ENCODE results near the gene LGALS4.
"Not testable (repeated sequence)": the region's sequence is repeated elsewhere in the genome, so short reads cannot be mapped to it uniquely, and the experiment has no call there.

LGALS4 gene

DNA sequence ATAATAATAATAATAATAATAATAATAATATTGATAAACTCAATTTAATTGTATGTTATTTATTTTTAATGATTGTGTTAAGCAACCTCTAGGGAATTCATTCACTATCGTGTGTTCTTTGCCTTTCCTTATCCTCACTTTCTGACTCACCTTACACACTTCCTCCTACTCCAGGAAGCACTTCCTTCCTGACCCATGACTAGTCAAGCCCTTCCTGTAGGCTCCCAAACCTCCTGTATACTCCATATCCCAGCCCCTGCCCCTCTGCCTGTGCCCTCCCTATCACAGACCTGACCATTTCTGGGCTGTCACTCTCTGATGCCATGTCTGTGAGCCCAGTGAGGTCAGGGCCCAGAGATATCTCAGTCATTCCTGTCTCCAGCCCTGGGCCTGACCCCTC is 7.6 kb downstream of the LGALS4 start:
- H3K36me3 ChIP-seq (ENCODE audit: control insufficient read depth in 2 of 2, insufficient read depth in 2 of 2, low read length in 2 of 2): peaks cover 0 to 2% of the 10 kb centered on the region in 2 donors
- no peak overlapping the region for H3K9ac ChIP-seq (ENCODE audit: low read length in 2 of 2)
- H3K9me3 ChIP-seq (ENCODE audit: control insufficient read depth in 2 of 2, low read length in 2 of 2): no peaks in the 10 kb centered on the region
- H3K27me3 ChIP-seq (ENCODE audit: control insufficient read depth in 1 of 2, insufficient read depth in 2 of 2, low read length in 2 of 2): no peaks in the 10 kb centered on the region
- no peak overlapping the region for H3K4me3 ChIP-seq (ENCODE audit: low read length in 2 of 2)
- no peak overlapping the region for H3K27ac ChIP-seq (ENCODE audit: low read length)
- no peaks in the 10 kb centered on the region for H3K4me1 ChIP-seq (ENCODE audit: control insufficient read depth, insufficient read depth, low read length)

DNA sequence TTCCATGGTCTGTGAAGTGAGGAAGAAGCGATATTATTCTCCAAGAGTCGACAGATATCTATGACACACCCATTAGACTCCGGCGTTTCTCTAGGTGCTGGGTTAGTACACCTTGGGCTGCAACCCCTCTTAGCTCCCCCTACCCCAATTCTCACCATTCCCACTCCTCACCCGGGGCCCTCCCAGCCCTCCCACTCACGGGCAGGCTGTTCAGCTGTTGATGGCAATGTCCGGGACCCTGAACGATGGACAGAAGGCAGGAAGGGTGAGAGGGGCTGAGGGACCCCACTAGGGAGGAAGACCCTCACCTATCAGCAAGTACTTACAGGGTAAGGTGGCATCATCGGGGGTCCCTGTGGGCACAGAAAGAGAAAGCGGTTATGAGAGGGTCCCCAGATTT is 9.2 kb downstream of the LGALS4 start:
- Histone ChIP-seq H3K9me3 (ENCODE audit: control insufficient read depth in 2 of 2, low read length in 2 of 2) (no peaks in the 10 kb centered on the region), H3K4me1 (ENCODE audit: control insufficient read depth, insufficient read depth, low read length) (no peaks in the 10 kb centered on the region)

DNA sequence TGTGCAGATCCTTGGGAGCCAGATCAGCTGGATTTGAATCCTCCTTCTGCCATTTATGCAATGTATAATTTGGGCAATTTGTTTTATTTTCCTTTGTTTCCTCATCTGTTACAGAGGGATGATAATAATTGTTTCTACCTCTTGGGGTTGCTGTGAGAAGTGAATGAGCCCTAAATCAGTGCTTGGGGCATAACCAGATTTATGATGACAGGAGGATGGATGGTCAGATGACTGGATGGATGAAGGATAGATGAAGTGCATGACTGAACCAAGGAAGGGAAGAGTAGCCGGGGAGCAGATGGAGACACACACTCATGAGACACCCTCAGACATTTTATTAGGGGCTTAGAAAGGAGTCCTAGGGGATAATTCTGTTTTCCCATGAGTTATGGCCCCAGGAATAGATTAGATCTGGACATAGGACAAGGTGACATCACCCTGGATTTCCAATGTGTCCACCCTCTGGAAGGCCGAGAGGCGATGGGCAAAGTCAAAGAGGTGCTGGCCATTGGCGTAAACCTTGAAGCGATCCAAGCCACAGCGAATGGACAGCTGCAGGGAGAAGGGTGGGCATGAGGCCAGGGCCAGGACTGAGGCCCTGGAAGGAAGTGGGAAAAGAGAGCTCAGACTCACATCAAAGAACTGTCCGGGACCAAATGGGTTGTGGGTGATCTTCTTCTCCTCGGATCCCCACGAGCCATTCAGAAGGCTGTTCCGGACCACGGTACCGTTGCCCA is 11.2 kb downstream of the LGALS4 start:
- no peak overlapping the region for H3K4me3 ChIP-seq (ENCODE audit: low read length in 2 of 2)
- no peaks in the 10 kb centered on the region for H3K4me1 ChIP-seq (ENCODE audit: control insufficient read depth, insufficient read depth, low read length)
- peaks cover 0 to 2% of the 10 kb centered on the region in 2 donors for H3K36me3 ChIP-seq (ENCODE audit: control insufficient read depth in 2 of 2, insufficient read depth in 2 of 2, low read length in 2 of 2)
- no peak overlapping the region for H3K27ac ChIP-seq (ENCODE audit: low read length)
- H3K9ac ChIP-seq (ENCODE audit: low read length in 2 of 2): no peak overlapping the region
- no peaks in the 10 kb centered on the region for H3K27me3 ChIP-seq (ENCODE audit: control insufficient read depth in 1 of 2, insufficient read depth in 2 of 2, low read length in 2 of 2)
- no peaks in the 10 kb centered on the region for H3K9me3 ChIP-seq (ENCODE audit: control insufficient read depth in 2 of 2, low read length in 2 of 2)

More for the DNA sequence above, 9.2 kb downstream of the LGALS4 start:
- Histone ChIP-seq H3K9ac (ENCODE audit: low read length in 2 of 2) (no peak overlapping the region), H3K27me3 (ENCODE audit: control insufficient read depth in 1 of 2, insufficient read depth in 2 of 2, low read length in 2 of 2) (no peaks in the 10 kb centered on the region), H3K4me3 (ENCODE audit: low read length in 2 of 2) (no peak overlapping the region), H3K36me3 (ENCODE audit: control insufficient read depth in 2 of 2, insufficient read depth in 2 of 2, low read length in 2 of 2) (peaks cover 0 to 2% of the 10 kb centered on the region in 2 donors), H3K27ac (ENCODE audit: low read length) (no peak overlapping the region)

DNA sequence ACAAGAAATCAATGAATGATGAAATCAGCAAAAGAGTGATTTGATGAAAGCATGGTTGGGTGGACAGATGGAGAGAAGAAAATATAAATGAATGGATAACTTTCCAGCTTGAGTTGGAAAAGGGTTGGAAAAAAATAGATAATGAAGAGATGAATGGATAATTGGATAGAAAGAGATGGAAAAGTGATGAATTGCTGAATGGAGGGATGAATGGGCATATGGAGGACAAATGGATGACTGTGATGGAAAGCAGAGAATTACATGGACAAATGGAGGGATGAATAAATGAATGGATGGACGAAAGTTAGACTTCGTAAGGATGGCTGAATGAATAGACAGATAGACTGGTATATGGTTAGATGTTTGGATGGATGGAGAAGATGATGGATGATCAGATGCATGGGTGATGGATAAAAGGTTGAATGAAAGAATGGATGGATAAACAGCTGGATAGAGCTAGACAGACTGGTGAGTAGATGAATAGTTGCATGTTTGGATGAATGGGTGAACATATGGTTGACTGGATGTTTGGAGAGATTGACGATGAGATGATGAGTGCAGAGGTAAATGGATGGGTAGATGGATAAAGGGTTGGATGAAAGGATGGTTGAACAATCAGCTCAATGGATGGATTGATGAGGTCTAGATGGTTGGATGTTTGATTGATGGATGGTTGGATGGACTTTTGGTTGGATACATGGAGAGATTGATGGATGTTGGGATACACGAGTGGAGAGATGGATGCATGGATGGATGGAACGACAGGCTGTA is 12.0 kb downstream of the LGALS4 start:
- Histone ChIP-seq H3K9ac (ENCODE audit: low read length in 2 of 2) (no peak overlapping the region), H3K4me3 (ENCODE audit: low read length in 2 of 2) (no peak overlapping the region), H3K4me1 (ENCODE audit: control insufficient read depth, insufficient read depth, low read length) (no peaks in the 10 kb centered on the region), H3K9me3 (ENCODE audit: control insufficient read depth in 2 of 2, low read length in 2 of 2) (no peaks in the 10 kb centered on the region), H3K36me3 (ENCODE audit: control insufficient read depth in 2 of 2, insufficient read depth in 2 of 2, low read length in 2 of 2) (peaks cover 0 to 2% of the 10 kb centered on the region in 2 donors), H3K27ac (ENCODE audit: low read length) (no peak overlapping the region), H3K27me3 (ENCODE audit: control insufficient read depth in 1 of 2, insufficient read depth in 2 of 2, low read length in 2 of 2) (no peaks in the 10 kb centered on the region)

DNA sequence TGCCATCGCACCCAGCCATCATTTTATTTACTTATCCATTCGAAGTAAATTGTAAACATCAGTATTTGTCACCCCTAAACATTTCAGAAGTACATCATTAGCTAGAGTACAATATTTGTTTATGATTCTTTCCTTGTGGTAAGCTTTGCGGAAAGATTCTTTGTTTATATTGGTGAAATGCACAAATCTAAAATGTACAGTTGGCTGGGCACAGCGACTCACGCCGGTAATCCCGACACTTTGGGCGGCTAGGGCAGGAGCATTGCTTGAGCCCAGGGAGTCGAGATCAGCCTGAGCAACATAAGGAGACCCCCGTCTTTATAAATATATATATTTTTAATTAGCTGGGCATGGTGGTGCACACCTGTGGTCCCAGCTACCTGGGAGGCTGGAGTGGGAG is 13.6 kb downstream of the LGALS4 start:
- no peak overlapping the region for H3K4me3 ChIP-seq (ENCODE audit: low read length in 2 of 2)
- H3K9ac ChIP-seq (ENCODE audit: low read length in 2 of 2): no peak overlapping the region
- no peak overlapping the region for H3K27ac ChIP-seq (ENCODE audit: low read length)
- H3K27me3 ChIP-seq (ENCODE audit: control insufficient read depth in 1 of 2, insufficient read depth in 2 of 2, low read length in 2 of 2): no peaks in the 10 kb centered on the region
- peaks cover 0 to 2% of the 10 kb centered on the region in 2 donors for H3K36me3 ChIP-seq (ENCODE audit: control insufficient read depth in 2 of 2, insufficient read depth in 2 of 2, low read length in 2 of 2)
- H3K4me1 ChIP-seq (ENCODE audit: control insufficient read depth, insufficient read depth, low read length): no peaks in the 10 kb centered on the region
- H3K9me3 ChIP-seq (ENCODE audit: control insufficient read depth in 2 of 2, low read length in 2 of 2): no peaks in the 10 kb centered on the region

DNA sequence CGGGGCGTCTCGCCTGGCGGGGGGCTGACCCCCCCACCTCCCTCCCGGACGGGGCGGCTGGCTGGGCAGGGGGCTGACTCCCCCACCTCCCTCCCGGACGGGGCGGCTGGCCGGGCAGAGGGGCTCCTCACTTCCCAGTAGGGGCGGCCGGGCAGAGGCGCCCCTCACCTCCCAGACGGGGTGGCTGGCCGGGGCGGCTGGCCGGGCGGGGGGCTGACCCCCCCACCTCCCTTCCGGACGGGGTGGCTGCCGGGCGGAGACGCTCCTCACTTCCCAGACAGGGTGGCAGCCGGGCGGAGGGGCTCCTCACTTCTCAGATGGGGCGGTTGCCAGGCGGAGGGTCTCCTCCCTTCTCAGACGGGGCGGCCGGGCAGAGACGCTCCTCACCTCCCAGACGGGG is 15.0 kb downstream of the LGALS4 start:
- not testable (repeated sequence) for H3K27ac ChIP-seq (ENCODE audit: low read length); H3K4me1 ChIP-seq (ENCODE audit: control insufficient read depth, insufficient read depth, low read length); H3K4me3 ChIP-seq (ENCODE audit: low read length in 2 of 2); H3K36me3 ChIP-seq (ENCODE audit: control insufficient read depth in 2 of 2, insufficient read depth in 2 of 2, low read length in 2 of 2); H3K9me3 ChIP-seq (ENCODE audit: control insufficient read depth in 2 of 2, low read length in 2 of 2); H3K27me3 ChIP-seq (ENCODE audit: control insufficient read depth in 1 of 2, insufficient read depth in 2 of 2, low read length in 2 of 2); H3K9ac ChIP-seq (ENCODE audit: low read length in 2 of 2)

- H3K4me1 ChIP-seq (ENCODE audit: control insufficient read depth, insufficient read depth, low read length): no peaks in the 10 kb centered on the region
- no peak overlapping the region for H3K9ac ChIP-seq (ENCODE audit: low read length in 2 of 2)
- H3K36me3 ChIP-seq (ENCODE audit: control insufficient read depth in 2 of 2, insufficient read depth in 2 of 2, low read length in 2 of 2): no peaks in the 10 kb centered on the region
- no peaks in the 10 kb centered on the region for H3K9me3 ChIP-seq (ENCODE audit: control insufficient read depth in 2 of 2, low read length in 2 of 2)
- H3K27me3 ChIP-seq (ENCODE audit: control insufficient read depth in 1 of 2, insufficient read depth in 2 of 2, low read length in 2 of 2): no peaks in the 10 kb centered on the region
- H3K4me3 ChIP-seq (ENCODE audit: low read length in 2 of 2): no peak overlapping the region
- H3K27ac ChIP-seq (ENCODE audit: low read length): no peak overlapping the region
These were observed 16.6 kb downstream of the LGALS4 start for GRCh38 chr19:38796154-38796553.

GRCh38 chr19:38795549-38795948 is 17.2 kb downstream of the LGALS4 start:
- H3K27me3 ChIP-seq (ENCODE audit: control insufficient read depth in 1 of 2, insufficient read depth in 2 of 2, low read length in 2 of 2): no peaks in the 10 kb centered on the region
- no peak overlapping the region for H3K9ac ChIP-seq (ENCODE audit: low read length in 2 of 2)
- no peaks in the 10 kb centered on the region for H3K36me3 ChIP-seq (ENCODE audit: control insufficient read depth in 2 of 2, insufficient read depth in 2 of 2, low read length in 2 of 2)
- no peak overlapping the region for H3K27ac ChIP-seq (ENCODE audit: low read length)
- H3K4me3 ChIP-seq (ENCODE audit: low read length in 2 of 2): no peak overlapping the region
- H3K9me3 ChIP-seq (ENCODE audit: control insufficient read depth in 2 of 2, low read length in 2 of 2): no peaks in the 10 kb centered on the region
- no peaks in the 10 kb centered on the region for H3K4me1 ChIP-seq (ENCODE audit: control insufficient read depth, insufficient read depth, low read length)

- H3K27ac ChIP-seq (ENCODE audit: low read length): no peak overlapping the region
- H3K9ac ChIP-seq (ENCODE audit: low read length in 2 of 2): no peak overlapping the region
- no peaks in the 10 kb centered on the region for H3K36me3 ChIP-seq (ENCODE audit: control insufficient read depth in 2 of 2, insufficient read depth in 2 of 2, low read length in 2 of 2)
- H3K27me3 ChIP-seq (ENCODE audit: control insufficient read depth in 1 of 2, insufficient read depth in 2 of 2, low read length in 2 of 2): no peaks in the 10 kb centered on the region
- H3K9me3 ChIP-seq (ENCODE audit: control insufficient read depth in 2 of 2, low read length in 2 of 2): no peaks in the 10 kb centered on the region
- no peaks in the 10 kb centered on the region for H3K4me1 ChIP-seq (ENCODE audit: control insufficient read depth, insufficient read depth, low read length)
- H3K4me3 ChIP-seq (ENCODE audit: low read length in 2 of 2): no peak overlapping the region
These were observed 19.1 kb downstream of the LGALS4 start for GRCh38 chr19:38793671-38794070.

DNA sequence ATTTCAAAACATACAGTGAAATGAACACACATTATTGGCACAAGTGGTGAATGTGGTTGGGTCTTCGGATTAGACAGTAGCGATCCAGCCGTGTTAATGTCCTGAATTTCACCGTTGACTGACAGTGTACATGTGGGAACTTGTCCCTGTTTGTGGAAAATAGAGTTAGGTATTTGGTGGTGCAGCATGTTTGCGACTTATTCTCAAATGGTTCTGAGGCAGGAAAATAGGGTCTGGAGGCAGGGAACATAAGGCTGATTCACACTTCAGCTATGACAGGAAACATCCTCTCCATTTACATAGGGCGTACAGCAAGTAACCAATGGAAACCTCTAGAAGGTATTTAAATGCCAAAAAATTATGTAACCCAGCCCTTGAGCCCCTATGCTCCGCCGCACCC is 19.6 kb downstream of the LGALS4 start:
- Histone ChIP-seq H3K9ac (ENCODE audit: low read length in 2 of 2) (no peak overlapping the region), H3K27me3 (ENCODE audit: control insufficient read depth in 1 of 2, insufficient read depth in 2 of 2, low read length in 2 of 2) (no peaks in the 10 kb centered on the region), H3K36me3 (ENCODE audit: control insufficient read depth in 2 of 2, insufficient read depth in 2 of 2, low read length in 2 of 2) (no peaks in the 10 kb centered on the region), H3K4me3 (ENCODE audit: low read length in 2 of 2) (no peak overlapping the region), H3K9me3 (ENCODE audit: control insufficient read depth in 2 of 2, low read length in 2 of 2) (no peaks in the 10 kb centered on the region), H3K27ac (ENCODE audit: low read length) (no peak overlapping the region), H3K4me1 (ENCODE audit: control insufficient read depth, insufficient read depth, low read length) (no peaks in the 10 kb centered on the region)

Measured in stomach smooth muscle (tissue), 2 donors.